Measurements from ENCODE around the gene HDGF. TPM values are rescaled to one million over a fixed set of nuclear protein-coding genes. Genes with fewer than 3 reads are reported as not detected.

The HDGF gene
- total and polyA plus RNA-seq, 5 donors from 2014 or later = 26.9 to 87.6 (median 41.8) TPM

DNA sequence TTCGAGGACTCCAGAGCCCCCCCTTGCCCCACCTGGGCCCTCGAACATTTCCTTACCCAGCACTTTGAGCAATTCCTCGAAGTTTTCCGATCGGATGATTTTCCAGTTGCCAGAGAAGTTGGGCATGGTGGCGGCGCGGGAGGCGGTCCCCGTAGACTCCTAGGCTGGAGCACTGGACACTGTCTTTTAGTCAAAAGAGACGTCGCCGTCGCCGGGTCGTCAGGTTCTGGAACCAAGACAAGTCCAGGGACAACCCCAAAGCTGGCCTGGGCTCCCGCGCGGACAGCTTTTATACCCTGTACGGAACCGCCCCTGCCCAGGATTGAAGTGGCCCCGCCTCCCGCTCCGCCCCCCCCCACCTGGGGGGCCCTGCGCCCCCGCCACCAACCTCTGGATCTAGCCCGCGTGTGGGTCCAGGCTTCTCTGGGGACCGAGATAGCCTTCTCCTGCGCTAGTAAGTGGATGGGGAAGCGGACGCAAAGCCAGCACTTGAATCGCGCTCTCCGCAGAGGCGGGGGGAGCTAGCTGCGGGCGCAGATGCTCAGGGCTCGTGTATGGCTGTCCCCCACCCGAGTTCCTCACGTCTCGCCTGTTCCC is 46.1 kb downstream of the HDGF start, which contains the start of gene CRABP2:
TSS of gene CRABP2 (minus strand) at position 263 of the 597 bp plus-strand sequence. CDS start at position 126, 137 bp downstream.
- peak within 1 kb of the TSS; percentile 80 to 93 (median 90) for H3K4me3 Mint-ChIP-seq
- H3K27me3 Mint-ChIP-seq = peaks cover 49% of the 10 kb centered on the region
- Histone ChIP-seq H3K9me3 (ENCODE audit: control insufficient read depth in 2 of 2, low read length in 2 of 2) (no peaks in the 10 kb centered on the region), H3K36me3 (ENCODE audit: control insufficient read depth, insufficient read depth, low read length) (no peaks in the 10 kb centered on the region), H3K27me3 (ENCODE audit: control insufficient read depth, insufficient read depth, low read length) (peaks cover 9% of the 10 kb centered on the region), H3K4me3 (ENCODE audit: low read depth, low read length) (peak within 1 kb of the TSS; percentile 53), H3K27ac (ENCODE audit: insufficient read depth, low read length, poor library complexity, severe bottlenecking) (peak within 1 kb of the TSS; percentile 60), H3K4me1 (ENCODE audit: control insufficient read depth, insufficient read depth, low read length, poor library complexity, severe bottlenecking) (peaks cover 31% of the 10 kb centered on the region)
- H3K4me1 Mint-ChIP-seq = peaks cover 0 to 39% (median 18%) of the 10 kb centered on the region in 4 donors
- H3K36me3 Mint-ChIP-seq = no peaks in the 10 kb centered on the region
- DNase-seq (peak in 1 of 3 donors; percentile 24), ATAC-seq (ENCODE audit: low read depth in 2 of 2) (peak; percentile 20 to 30)
- no peaks in the 10 kb centered on the region for H3K9me3 Mint-ChIP-seq
- H3K27ac Mint-ChIP-seq = peak within 1 kb of the TSS; percentile 91 to 94 (median 93)

GRCh38 chr1:156704930-156705320 is 46.5 kb downstream of the HDGF start:
- peak overlapping the region; percentile 13 for H3K4me3 ChIP-seq (ENCODE audit: low read depth, low read length)
- Mint-ChIP-seq H3K36me3 (no peaks in the 10 kb centered on the region), H3K9me3 (no peaks in the 10 kb centered on the region), H3K4me1 (peaks cover 0 to 39% (median 18%) of the 10 kb centered on the region in 4 donors), H3K27ac (peak overlapping the region in 1 of 3 donors; percentile 91), H3K4me3 (peak overlapping the region in 3 of 4 donors; percentile 80 to 93 (median 88)), H3K27me3 (peaks cover 49% of the 10 kb centered on the region)
- H3K27me3 ChIP-seq (ENCODE audit: control insufficient read depth, insufficient read depth, low read length) = peaks cover 9% of the 10 kb centered on the region
- no peaks in the 10 kb centered on the region for H3K36me3 ChIP-seq (ENCODE audit: control insufficient read depth, insufficient read depth, low read length)
- ATAC-seq (ENCODE audit: low read depth in 2 of 2) (no peak), DNase-seq (no peak)
- H3K27ac ChIP-seq (ENCODE audit: insufficient read depth, low read length, poor library complexity, severe bottlenecking) = no peak overlapping the region
- H3K9me3 ChIP-seq (ENCODE audit: control insufficient read depth in 2 of 2, low read length in 2 of 2) = no peaks in the 10 kb centered on the region
- peaks cover 31% of the 10 kb centered on the region for H3K4me1 ChIP-seq (ENCODE audit: control insufficient read depth, insufficient read depth, low read length, poor library complexity, severe bottlenecking)

DNA sequence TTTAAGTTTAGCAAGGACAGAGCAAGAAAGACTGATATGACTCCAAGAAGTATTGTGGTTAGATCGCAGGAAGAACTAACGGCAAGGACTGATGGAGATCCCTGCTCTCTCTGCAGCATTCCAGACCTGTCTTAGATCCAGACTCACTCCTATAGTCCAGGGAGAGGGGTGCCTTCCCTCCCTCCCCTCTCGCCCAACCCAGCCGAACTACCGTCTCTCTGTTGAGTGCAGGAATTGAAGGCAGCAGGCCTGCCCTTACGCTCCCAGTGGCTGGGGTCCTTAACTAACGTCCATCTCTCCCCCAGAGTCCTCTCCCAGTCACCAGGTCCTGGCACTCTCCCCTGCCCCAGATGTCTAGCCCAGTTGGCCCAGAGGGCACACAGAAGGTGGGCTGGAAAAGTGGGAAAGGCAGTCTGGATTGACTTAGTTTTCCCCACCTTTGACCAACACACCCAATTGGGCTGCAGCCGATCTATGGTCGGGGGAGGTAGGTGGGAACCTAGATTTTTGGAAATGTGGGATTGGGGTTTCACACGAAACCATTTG is 47.2 kb downstream of the HDGF start:
- peak overlapping the region; percentile 49 to 78 (median 64) for H3K4me3 Mint-ChIP-seq
- Histone ChIP-seq H3K27me3 (ENCODE audit: control insufficient read depth, insufficient read depth, low read length) (peaks cover 9% of the 10 kb centered on the region), H3K4me3 (ENCODE audit: low read depth, low read length) (no peak overlapping the region), H3K4me1 (ENCODE audit: control insufficient read depth, insufficient read depth, low read length, poor library complexity, severe bottlenecking) (peaks cover 31% of the 10 kb centered on the region), H3K27ac (ENCODE audit: insufficient read depth, low read length, poor library complexity, severe bottlenecking) (no peak overlapping the region), H3K9me3 (ENCODE audit: control insufficient read depth in 2 of 2, low read length in 2 of 2) (no peaks in the 10 kb centered on the region), H3K36me3 (ENCODE audit: control insufficient read depth, insufficient read depth, low read length) (no peaks in the 10 kb centered on the region)
- ATAC-seq (ENCODE audit: low read depth in 2 of 2) (no peak), DNase-seq (no peak)
- H3K36me3 Mint-ChIP-seq = no peaks in the 10 kb centered on the region
- H3K9me3 Mint-ChIP-seq = no peaks in the 10 kb centered on the region
- no peak overlapping the region for H3K27ac Mint-ChIP-seq
- peaks cover 0 to 39% (median 18%) of the 10 kb centered on the region in 4 donors for H3K4me1 Mint-ChIP-seq
- peaks cover 54% of the 10 kb centered on the region for H3K27me3 Mint-ChIP-seq

DNA sequence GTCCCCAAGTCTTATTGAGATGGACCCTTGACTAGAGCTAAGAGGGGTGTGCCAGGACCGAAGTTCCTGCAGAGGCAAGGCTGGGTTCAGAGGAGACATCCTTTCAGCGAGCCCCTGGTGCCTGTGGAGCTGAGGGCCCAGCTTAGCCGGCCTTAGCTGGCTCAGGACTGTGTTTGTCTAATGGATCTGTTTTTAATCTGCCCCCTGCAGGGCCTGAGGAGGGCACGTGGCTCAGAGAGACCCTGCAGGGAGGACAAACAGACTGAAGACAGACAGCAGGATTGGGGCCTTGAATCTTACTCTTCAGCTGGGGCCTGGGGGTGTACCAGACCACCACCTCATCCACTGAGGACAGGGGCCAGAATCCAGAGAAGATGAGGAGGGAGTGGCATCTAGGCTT is 47.7 kb downstream of the HDGF start:
- Histone ChIP-seq H3K4me3 (ENCODE audit: low read depth, low read length) (no peak overlapping the region), H3K27me3 (ENCODE audit: control insufficient read depth, insufficient read depth, low read length) (peaks cover 9% of the 10 kb centered on the region), H3K36me3 (ENCODE audit: control insufficient read depth, insufficient read depth, low read length) (no peaks in the 10 kb centered on the region), H3K9me3 (ENCODE audit: control insufficient read depth in 2 of 2, low read length in 2 of 2) (no peaks in the 10 kb centered on the region), H3K27ac (ENCODE audit: insufficient read depth, low read length, poor library complexity, severe bottlenecking) (no peak overlapping the region), H3K4me1 (ENCODE audit: control insufficient read depth, insufficient read depth, low read length, poor library complexity, severe bottlenecking) (peaks cover 31% of the 10 kb centered on the region)
- Mint-ChIP-seq H3K4me3 (peak overlapping the region; percentile 49 to 78 (median 64)), H3K27ac (no peak overlapping the region), H3K36me3 (no peaks in the 10 kb centered on the region), H3K9me3 (no peaks in the 10 kb centered on the region), H3K4me1 (peaks cover 0 to 39% (median 18%) of the 10 kb centered on the region in 4 donors), H3K27me3 (peaks cover 51% of the 10 kb centered on the region)
- ATAC-seq (ENCODE audit: low read depth in 2 of 2) (no peak), DNase-seq (no peak)

GRCh38 chr1:156703336-156703735 is 48.1 kb downstream of the HDGF start:
- Mint-ChIP-seq H3K4me3 (peak overlapping the region in 2 of 4 donors; percentile 49 to 78), H3K27ac (no peak overlapping the region), H3K4me1 (peaks cover 0 to 36% (median 16%) of the 10 kb centered on the region in 4 donors), H3K27me3 (peaks cover 49% of the 10 kb centered on the region), H3K36me3 (no peaks in the 10 kb centered on the region), H3K9me3 (no peaks in the 10 kb centered on the region)
- Histone ChIP-seq H3K27me3 (ENCODE audit: control insufficient read depth, insufficient read depth, low read length) (peaks cover 9% of the 10 kb centered on the region), H3K27ac (ENCODE audit: insufficient read depth, low read length, poor library complexity, severe bottlenecking) (no peak overlapping the region), H3K4me3 (ENCODE audit: low read depth, low read length) (no peak overlapping the region), H3K36me3 (ENCODE audit: control insufficient read depth, insufficient read depth, low read length) (no peaks in the 10 kb centered on the region), H3K4me1 (ENCODE audit: control insufficient read depth, insufficient read depth, low read length, poor library complexity, severe bottlenecking) (peaks cover 31% of the 10 kb centered on the region), H3K9me3 (ENCODE audit: control insufficient read depth in 2 of 2, low read length in 2 of 2) (no peaks in the 10 kb centered on the region)
- ATAC-seq (ENCODE audit: low read depth in 2 of 2) (no peak), DNase-seq (no peak)

- Mint-ChIP-seq H3K36me3 (no peaks in the 10 kb centered on the region), H3K9me3 (no peaks in the 10 kb centered on the region), H3K4me1 (peaks cover 0 to 18% (median 5%) of the 10 kb centered on the region in 4 donors), H3K27me3 (peaks cover 61% of the 10 kb centered on the region), H3K27ac (no peak overlapping the region), H3K4me3 (no peak overlapping the region)
- DNase-seq = no peak
- no peaks in the 10 kb centered on the region for H3K36me3 ChIP-seq (ENCODE audit: control insufficient read depth, insufficient read depth, low read length)
- no peak for ATAC-seq (ENCODE audit: low read depth in 2 of 2)
- no peak overlapping the region for H3K4me3 ChIP-seq (ENCODE audit: low read depth, low read length)
- H3K4me1 ChIP-seq (ENCODE audit: control insufficient read depth, insufficient read depth, low read length, poor library complexity, severe bottlenecking) = peaks cover 15% of the 10 kb centered on the region
- H3K27me3 ChIP-seq (ENCODE audit: control insufficient read depth, insufficient read depth, low read length) = peaks cover 11% of the 10 kb centered on the region
- H3K27ac ChIP-seq (ENCODE audit: insufficient read depth, low read length, poor library complexity, severe bottlenecking) = no peak overlapping the region
- H3K9me3 ChIP-seq (ENCODE audit: control insufficient read depth in 2 of 2, low read length in 2 of 2) = no peaks in the 10 kb centered on the region
Measured at GRCh38 chr1:156700736-156701531, 50.5 kb downstream of the HDGF start.

DNA sequence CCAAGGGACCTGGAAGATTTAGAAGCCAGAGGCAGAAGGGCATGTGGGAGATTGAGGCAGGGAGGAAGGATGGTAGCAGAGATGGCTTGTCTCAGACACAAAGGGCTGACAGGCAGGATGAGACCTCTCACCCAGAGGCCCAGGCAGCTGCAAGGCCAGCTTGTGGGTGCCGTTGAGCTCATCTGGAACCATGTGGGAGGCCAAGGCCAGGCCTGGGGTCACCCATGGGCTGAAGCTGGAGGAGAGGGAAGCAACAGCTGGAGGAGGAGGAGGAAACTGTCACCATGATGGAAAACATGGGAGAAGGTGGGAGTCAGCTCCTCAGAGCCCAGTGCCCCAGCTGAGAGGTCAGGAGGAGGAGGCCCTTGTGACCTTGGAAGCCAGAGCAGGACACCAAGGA is 52.5 kb downstream of the HDGF start:
- Histone ChIP-seq H3K4me3 (ENCODE audit: low read depth, low read length) (no peak overlapping the region), H3K4me1 (ENCODE audit: control insufficient read depth, insufficient read depth, low read length, poor library complexity, severe bottlenecking) (no peaks in the 10 kb centered on the region), H3K36me3 (ENCODE audit: control insufficient read depth, insufficient read depth, low read length) (no peaks in the 10 kb centered on the region), H3K9me3 (ENCODE audit: control insufficient read depth in 2 of 2, low read length in 2 of 2) (no peaks in the 10 kb centered on the region), H3K27me3 (ENCODE audit: control insufficient read depth, insufficient read depth, low read length) (peaks cover 5% of the 10 kb centered on the region), H3K27ac (ENCODE audit: insufficient read depth, low read length, poor library complexity, severe bottlenecking) (no peak overlapping the region)
- no peaks in the 10 kb centered on the region for H3K36me3 Mint-ChIP-seq
- H3K27ac Mint-ChIP-seq = no peak overlapping the region
- H3K27me3 Mint-ChIP-seq = peaks cover 58% of the 10 kb centered on the region
- no peak for DNase-seq
- no peak for ATAC-seq (ENCODE audit: low read depth in 2 of 2)
- H3K4me1 Mint-ChIP-seq = peaks cover 0 to 5% (median 2%) of the 10 kb centered on the region in 4 donors
- no peaks in the 10 kb centered on the region for H3K9me3 Mint-ChIP-seq
- H3K4me3 Mint-ChIP-seq = peak overlapping the region in 1 of 4 donors; percentile 65
